OCI-LY7 (cell line): ENCODE measurements around the gene CKAP2L.

Source experiments
- EZH2phosphoT487 ChIP-seq: fragments of 200-600 bp; sonication (generic); IDR thresholded peaks from 2 replicates; pipeline ENCODE4 v1.6.1; 2018; ENCODE audit warnings: low read depth, borderline replicate concordance, mild to moderate bottlenecking, mixed run types, antibody characterized with exemption, low read length, moderate library complexity, mixed read lengths
- TF ChIP-seq, protein P1 (sequence below): fragments of 200-600 bp; sonication (generic); conservative IDR thresholded peaks from 2 replicates; pipeline ENCODE4 v1.5.1; 2014; ENCODE audit warnings: mild to moderate bottlenecking, antibody characterized with exemption, low read length, moderate library complexity, mixed read lengths

GRCh38 chr2:112779598-112779997 is 15.2 kb upstream of the CKAP2L start:
- TF ChIP-seq, protein P1, sequence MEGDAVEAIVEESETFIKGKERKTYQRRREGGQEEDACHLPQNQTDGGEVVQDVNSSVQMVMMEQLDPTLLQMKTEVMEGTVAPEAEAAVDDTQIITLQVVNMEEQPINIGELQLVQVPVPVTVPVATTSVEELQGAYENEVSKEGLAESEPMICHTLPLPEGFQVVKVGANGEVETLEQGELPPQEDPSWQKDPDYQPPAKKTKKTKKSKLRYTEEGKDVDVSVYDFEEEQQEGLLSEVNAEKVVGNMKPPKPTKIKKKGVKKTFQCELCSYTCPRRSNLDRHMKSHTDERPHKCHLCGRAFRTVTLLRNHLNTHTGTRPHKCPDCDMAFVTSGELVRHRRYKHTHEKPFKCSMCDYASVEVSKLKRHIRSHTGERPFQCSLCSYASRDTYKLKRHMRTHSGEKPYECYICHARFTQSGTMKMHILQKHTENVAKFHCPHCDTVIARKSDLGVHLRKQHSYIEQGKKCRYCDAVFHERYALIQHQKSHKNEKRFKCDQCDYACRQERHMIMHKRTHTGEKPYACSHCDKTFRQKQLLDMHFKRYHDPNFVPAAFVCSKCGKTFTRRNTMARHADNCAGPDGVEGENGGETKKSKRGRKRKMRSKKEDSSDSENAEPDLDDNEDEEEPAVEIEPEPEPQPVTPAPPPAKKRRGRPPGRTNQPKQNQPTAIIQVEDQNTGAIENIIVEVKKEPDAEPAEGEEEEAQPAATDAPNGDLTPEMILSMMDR: no peak
- no peak for TF ChIP-seq EZH2phosphoT487
